ENCODE measurements around the gene LY6G6C. TPM values are rescaled to one million over a fixed set of nuclear protein-coding genes. Genes with fewer than 3 reads are reported as not detected.
A peak's percentile ranks its signal among the peaks of the same experiment; 100 is the strongest.

The LY6G6C gene
- polyA plus RNA-seq, 10 donors: 0.19 to 1.0 (median 0.38) TPM; not detected in 1

- no peak for DNase-seq
Measured at GRCh38 chr6:31708224-31708623, 13.3 kb downstream of the LY6G6C start.

DNA sequence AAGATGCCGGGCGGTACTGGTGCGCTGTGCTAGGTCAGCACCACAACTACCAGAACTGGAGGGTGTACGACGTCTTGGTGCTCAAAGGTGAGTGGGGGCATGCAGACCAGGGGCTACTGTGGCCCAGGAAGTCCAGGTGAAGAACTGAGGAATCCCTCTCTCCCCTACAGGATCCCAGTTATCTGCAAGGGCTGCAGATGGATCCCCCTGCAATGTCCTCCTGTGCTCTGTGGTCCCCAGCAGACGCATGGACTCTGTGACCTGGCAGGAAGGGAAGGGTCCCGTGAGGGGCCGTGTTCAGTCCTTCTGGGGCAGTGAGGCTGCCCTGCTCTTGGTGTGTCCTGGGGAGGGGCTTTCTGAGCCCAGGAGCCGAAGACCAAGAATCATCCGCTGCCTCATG lies 13.8 kb downstream of the LY6G6C start:
- DNase-seq: no peak

- DNase-seq: no peak
Measured at GRCh38 chr6:31706599-31706998, 14.9 kb downstream of the LY6G6C start, which contains the start of gene LY6G6F. Gene LY6G6F, plus strand, starts transcription at chr6:31706866. Its CDS starts 41 bp downstream, at chr6:31706907.

- no peak for DNase-seq
Measured at GRCh38 chr6:31705931-31706330, 15.6 kb downstream of the LY6G6C start.

- peak; percentile 99 to 100 (median 99) for DNase-seq
Measured at GRCh38 chr6:31702819-31703716, 18.5 kb downstream of the LY6G6C start, which contains the start of gene ABHD16A. Gene ABHD16A, minus strand, starts transcription at chr6:31703324. Its CDS starts 43 bp downstream, at chr6:31703281.

GRCh38 chr6:31702405-31702818 lies 19.1 kb downstream of the LY6G6C start:
- DNase-seq: no peak

DNA sequence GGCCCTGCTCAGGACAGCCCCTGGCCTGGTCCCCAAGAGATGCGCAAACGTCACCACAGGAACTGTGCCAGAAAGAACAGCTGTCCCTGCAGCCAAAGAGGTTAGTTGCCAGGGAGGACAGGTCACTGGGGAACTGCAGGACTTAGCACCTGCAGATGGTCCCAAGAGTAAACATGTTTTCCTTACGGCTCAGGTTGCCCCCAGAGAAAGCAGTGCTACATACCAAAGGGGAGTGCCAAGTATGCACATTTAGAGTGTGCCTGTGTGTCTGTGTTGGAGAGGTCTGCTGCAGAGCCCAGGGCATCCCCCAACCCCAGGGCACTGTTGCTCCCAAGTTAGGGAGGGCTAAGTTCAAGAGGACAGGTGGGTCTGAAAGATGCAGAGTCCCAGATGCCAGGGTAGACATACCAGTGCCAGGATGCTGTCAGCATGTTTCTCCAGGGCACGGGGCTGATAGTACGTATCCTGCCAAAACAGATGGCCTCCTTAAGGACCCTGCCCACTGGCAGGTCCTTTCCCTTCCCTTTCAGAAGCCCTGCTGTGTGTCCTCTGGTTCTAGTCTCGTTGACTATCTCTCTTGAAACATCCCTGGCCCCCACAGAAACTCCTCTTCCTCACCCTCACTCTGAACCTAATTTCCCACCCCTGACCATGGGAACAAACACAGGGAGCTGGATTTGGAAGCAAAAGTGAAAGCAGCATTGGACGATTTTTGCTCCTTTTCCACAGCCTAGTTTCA lies 19.7 kb downstream of the LY6G6C start:
- peak; percentile 62 to 78 (median 74) for DNase-seq

DNA sequence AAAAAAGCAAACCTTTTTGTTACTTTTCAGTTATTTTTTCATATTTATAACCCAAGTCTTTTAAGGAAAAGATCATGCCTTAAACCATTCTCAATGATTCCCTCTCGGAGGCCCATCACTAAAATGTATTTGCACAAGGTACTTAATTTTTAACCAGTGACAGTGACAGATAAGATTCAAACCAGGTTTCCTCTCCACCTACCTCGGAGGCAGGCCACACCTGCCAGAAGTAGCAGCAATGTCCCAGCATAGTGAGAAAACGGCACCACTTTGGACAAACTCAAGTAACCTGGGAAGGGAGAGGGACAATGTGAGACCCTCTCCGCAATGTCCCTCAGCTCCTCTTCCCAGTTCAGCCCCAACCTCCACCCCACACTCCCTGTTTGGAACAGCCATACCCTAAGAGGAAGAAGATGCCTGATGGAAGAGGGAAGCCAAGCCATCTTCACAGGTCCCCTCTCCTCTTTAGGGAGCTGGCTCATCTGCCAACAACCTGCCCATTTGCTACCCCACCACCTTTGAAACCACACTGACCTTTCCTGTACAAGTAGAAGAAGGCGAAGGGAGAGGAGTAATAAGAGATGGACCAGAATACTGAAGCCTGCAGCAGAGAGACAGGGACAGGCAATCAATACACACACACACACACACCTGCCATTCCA lies 20.7 kb downstream of the LY6G6C start:
- no peak for DNase-seq

DNA sequence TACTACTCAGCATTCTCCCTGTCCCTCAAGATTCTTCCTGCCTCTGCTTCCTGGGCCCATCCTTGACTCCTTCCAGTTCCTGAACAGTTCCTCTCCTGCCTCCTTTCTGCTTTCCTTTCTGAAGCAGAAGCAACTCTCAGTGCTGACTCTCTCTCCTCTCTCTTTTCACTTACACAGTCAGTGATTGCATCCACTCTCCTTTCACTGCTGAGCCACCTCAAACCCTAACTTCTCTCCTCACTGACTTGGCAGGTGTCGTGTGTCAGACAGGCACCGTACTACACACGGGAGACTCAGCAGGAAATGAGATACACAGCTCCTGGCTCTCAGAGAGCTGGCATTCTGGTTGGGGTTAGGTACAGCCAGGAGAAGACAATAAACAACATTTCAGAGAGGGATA lies 24.0 kb downstream of the LY6G6C start:
- DNase-seq: no peak

- DNase-seq: no peak
Measured at GRCh38 chr6:31693535-31693934, 28.0 kb downstream of the LY6G6C start.

GRCh38 chr6:31692886-31693285 lies 28.7 kb downstream of the LY6G6C start:
- DNase-seq: no peak

GRCh38 chr6:31692353-31692752 lies 29.2 kb downstream of the LY6G6C start:
- DNase-seq: no peak

DNA sequence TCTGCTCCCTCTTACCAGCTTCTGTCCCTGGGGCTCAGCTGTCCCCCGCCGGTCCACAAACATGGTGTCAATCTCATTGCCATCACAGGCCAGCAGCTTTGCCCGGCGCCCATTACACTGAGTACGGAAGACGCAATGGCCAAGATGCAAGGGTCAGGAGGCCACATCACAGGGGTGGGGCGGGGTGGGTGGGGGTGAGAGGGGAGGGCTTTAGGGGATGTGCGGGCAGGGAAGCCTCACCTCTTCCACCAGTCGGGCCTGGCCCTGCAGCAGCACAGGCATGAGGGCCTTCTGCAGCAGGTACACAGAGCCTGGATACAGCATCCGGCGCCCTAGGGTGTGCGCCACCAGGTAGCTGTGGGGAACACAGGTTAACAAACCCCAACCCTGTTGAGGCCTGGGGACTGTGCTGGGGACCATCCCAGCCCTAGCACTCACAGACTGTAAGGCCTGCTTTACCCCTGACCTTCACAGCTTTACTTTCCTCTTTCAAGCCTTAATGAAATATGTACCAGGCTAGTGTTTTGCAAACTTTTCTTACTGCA lies 29.9 kb downstream of the LY6G6C start:
- DNase-seq: no peak

DNA sequence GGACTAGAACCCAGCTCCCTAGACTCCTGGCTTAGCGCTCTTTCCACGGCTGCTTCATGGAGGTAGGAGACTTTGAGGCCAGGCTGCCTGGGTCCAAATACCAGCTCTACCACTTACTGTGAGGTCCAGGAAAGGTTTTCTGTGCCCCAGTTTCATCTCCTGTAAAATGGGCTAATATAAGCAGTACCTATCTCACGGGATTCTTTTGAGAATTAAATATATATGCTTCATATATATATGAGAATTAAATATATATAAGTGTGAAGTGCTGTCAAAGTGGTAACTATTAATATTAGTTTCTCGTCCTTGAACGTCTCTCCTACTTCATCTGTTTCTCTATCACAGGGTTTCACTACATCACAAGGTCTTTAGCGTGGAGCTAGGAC lies 30.5 kb downstream of the LY6G6C start:
- DNase-seq: no peak

- DNase-seq: no peak
Measured at GRCh38 chr6:31690231-31691077, 31.1 kb downstream of the LY6G6C start.

DNA sequence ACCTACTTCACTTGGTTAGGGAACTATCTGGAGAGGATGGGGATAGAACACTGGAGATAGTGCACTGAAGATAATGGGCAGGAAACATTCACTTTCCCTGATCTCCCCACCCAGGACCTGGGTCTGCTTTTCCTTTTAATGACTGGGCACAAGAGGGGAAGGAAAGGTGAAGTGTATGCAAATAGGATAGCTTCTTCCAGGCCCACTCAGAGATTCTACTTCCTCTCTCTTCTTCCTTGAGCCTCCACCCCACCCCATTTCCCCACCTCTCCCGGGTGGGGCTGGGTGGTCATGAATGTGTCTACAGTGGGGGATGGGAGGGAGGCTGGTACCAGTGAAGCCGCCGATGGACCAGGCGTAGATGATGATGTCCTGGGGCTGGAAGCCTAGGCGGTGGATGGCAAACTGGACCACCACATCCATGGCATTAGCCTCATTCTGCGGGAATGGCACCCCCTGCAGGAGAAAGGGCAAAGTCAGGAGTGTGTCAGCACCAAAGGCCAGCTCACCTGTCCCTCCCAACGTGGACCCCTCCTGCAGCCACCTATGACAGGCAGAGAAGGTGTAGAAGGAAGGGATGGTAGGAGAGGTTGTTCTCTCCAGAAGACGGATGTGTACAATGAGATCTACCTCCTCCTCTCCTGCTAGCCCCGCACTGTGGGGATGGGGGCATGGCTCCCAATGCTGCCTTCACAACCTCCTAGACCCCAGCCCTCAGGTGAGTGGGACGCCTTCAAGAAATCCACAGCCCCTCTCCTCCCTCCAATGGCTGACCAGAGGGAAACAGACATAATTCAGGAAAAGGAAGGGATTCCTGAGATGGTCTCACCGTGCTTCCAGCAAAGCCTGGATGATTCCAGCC lies 32.1 kb downstream of the LY6G6C start:
- DNase-seq: no peak

GRCh38 chr6:31687860-31688693 lies 33.5 kb downstream of the LY6G6C start:
- DNase-seq: no peak

- DNase-seq: no peak
Measured at GRCh38 chr6:31687321-31687720, 34.2 kb downstream of the LY6G6C start.

DNA sequence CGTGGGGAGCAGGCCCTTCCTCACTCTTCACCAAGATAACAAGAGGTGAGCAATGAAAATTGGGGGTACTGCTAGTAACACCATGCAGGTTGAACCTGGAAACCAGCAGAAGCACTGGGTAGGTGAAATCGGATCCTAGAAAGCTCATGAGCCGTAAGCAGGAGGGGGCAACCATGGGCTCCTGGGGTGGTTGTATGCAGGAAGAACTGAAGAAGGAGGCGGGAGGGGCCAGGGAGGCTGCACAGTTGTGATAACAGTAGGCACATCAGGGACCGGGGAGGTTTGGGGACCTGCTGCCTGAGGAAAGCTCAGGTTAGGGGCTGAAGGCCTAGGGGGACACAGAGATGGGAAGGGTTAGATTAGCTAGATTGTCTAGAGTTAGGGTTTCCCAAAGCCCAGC lies 35.1 kb downstream of the LY6G6C start:
- no peak for DNase-seq

Measured in muscle of back (tissue), 11 donors.